Stimulated activated CD8-positive, alpha-beta memory T cell treated with anti-CD3 and anti-CD28 coated beads, Interleukin-15, amount 100 ng/mL, for 4 hours (primary cell): ENCODE measurements around the gene GCLM.
"Not testable (repeated sequence)": the region's sequence is repeated elsewhere in the genome, so short reads cannot be mapped to it uniquely, and the experiment has no call there.

Experiments used
- DNase-seq, 2 donors: peaks; one replicate each; pipeline ENCODE4 v3.0.0-alpha.2; 2020; ENCODE audit warnings: low read depth in 2 of 2

The GCLM gene

DNA sequence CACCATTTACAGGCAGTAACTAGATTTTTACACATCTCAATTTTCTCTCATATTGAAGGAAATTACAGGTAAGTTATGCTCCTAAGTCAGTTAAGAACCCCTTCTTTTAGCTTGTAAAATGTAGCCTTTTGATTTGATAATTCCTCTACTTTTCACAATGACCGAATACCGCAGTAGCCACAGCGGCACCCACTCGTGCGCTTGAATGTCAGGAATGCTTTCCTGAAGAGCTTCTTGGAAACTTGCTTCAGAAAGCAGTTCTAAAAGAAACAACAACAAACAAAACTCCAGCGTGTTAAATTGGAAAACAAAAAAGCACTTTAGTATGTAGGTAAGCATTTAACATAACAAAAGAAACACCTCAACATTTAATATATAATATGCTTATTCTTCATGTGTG, 20.3 kb downstream of the GCLM start:
- DNase-seq: no peak

DNA sequence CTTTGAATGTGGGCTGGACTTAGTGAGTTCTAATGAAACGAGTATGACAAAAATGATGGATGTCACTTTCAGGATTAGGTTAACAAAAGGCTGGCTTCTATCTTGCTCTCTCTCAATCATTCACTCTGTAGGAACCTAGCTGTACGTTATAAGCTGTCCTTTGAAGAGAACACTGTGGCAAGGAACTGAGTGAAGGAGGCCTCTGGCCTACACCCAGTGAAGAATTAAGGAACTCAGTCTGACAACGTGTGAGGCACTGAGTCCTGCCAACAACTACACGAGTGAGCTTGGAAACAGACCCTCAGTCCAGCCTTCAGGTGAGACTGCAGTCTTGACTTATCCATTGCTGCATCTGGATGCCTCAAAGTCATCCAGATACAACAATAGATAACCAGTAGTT, 27.0 kb downstream of the GCLM start:
- DNase-seq: no peak

DNA sequence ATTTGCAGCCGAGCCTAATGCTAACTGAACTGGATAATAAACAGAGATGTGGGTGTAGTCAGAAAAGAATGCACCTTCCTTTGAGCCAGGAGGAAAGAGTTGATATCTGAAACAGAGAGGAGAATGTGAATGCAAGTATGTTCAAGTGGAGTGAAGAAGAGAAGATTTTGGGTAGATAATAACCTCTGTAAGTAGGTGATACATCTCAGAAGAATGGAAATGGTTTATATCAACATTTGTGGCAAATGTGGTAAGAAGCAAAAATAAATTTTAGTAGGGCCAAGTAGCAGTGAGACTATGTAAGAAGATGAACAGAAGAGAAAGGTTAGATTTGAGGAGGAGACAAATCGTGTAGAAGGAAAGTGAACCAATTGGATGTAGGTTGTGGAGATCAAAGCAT, 28.5 kb downstream of the GCLM start:
- DNase-seq: no peak

DNA sequence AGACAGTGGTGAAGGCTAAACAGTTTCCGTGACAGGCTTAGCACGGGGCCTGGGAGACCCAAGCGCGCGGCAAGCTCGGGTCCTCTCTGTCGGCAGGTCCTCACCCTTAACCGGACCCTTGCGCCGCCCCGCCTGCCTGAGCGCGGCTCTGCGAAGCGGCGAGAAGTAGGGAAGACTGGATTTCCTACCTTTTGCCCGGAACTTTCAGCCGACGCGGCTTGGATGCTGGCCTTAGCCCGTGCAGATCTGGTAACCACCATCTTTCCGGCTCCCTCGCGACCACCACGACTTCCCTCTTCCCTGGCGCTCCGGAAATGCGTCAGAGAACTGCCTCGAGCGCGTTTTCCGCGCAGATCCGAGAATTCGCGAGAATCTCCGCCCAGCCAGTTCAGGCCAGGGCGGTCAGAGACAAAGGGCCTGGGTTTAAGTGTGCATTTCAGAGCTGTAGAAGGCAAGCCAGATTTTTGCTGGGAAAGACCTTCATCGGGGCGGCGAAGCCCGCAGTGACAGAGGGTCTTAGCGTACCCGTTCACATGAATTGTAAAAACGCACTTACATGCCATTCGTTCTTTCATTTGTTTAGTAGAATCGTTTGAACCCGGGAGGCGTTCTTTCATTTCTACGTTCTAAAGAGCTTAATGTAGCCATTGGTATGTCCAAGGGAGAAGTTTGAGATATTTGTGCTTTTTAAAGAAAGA, 30.2 kb downstream of the GCLM start, which contains the start of gene DNTTIP2:
Gene DNTTIP2 (minus strand): TSS at position 318 of the 698 bp plus-strand sequence. CDS start 58 bp downstream, at position 260.
- DNase-seq: peak; percentile 82 to 83

DNA sequence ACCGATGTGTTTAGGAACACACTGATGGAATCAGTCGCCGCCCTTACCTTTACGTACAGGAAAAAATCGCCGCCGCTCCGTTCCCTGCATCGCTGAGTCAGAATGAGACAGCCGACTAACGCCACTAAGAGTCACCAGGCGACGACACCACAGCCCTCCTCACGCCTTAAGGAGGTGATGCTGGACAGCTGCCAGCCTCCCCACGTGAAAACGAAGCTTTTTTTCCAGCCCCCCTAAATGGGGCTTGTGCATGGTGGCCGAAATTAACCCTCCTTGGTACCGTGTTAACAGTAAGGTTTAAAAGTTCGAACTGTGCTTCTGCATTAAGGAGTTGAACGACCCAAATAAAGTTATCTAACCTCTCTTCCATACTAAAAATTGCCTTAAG, 30.7 kb downstream of the GCLM start:
- DNase-seq: peak; percentile 47 to 59

DNA sequence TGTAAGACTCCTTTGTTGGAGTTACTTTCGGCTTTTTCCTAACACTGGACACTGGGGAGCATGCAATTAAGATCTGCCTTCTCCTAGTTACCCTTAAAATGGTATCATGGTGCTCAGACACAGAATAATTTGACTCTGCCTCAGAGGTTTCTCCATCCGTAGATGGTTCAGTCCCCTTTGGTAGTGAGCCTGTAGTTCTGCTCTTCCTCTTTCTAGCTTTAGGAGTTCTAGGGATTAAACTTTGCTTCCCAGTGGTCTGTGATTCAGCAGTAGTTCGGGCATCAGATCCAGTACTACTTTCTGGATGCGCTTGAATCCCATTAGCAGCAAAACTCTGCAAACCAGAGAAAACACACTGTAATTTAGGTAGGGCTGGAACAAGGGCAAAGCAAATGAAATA, 31.7 kb downstream of the GCLM start:
- DNase-seq: no peak

DNA sequence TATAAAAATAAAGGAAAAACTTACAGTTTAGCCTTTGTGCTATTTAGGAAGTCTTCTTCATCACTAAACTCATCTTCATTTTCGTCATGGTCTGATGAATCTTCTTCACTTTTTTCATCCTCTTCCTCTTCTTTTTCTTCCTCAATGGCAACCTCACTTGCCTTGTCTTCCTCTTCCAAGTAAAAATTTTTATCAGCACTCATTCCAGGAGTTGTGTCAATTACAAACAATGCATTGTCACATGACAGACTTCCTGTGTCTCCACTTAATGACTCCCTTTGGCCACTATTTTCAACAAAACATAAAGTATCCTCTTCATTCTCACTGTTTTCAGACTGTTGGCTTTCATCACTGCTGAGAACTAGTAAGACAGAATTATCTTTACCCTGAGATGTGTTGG, 33.0 kb downstream of the GCLM start:
- no peak for DNase-seq

DNA sequence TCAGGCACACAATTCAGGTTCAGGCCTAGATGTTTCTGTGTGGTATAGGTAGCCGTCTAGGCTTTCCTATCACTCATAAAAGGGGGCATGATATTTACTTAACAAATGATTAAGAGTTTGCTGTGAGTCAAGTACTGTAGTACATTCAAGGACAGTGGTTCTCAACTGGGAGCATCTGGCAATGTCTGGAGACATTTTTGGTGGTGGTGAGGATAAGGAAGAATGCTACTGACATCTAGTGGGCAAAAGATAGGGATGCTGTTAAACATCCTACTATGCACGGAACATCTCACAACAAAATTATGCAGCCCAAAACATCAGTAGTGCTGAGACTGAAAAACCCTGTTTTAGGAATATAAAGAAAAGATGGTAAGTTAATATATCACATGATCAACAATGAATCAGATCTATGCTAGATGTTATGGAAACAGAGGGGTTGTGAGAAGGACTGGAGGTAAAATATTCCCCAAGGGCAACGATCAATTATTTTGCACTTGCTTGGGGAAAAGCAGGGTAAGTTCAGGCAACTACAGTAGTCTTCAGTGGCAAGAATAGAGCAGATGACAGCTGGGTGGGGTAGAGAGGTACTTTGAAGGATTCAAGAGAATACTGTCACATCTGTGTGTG, 35.1 kb downstream of the GCLM start:
- DNase-seq: no peak

DNA sequence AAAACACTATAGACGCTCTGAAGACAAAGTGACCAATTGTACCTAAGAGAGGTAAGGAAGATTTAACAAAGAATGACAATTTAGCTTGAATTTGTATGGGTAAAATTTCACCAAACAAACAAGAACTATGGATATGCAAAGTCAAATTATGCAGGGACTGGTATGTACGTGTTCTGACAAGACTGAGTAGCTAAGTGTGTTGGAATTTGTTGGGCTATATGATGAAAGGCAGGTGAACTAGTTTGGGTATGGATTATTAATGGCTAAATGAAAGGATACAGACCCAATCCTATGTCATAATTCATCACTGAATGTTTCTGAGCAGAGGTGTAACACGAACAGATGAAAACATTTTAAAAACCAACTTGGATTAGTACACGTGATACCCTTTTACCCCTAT, 37.9 kb downstream of the GCLM start:
- no peak for DNase-seq

DNA sequence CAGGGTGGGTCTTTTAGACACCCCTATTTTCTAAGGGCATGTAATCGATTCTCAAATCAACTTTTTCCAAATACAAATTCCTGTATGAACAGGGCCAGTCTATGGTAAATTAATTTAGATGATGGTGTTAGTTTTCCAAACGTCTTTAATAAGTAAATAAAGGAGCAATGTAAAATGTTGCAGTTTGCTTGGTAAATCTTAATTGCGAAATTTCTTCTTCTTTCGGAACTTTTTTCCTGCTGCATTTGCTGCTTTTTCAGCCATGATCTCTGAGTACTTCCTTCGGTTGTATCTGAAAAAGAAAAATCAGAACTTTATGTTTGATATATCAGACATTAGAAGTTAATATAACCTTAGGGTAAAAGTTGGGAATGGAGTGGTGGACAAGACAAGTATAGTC, 39.6 kb downstream of the GCLM start:
- no peak for DNase-seq

DNA sequence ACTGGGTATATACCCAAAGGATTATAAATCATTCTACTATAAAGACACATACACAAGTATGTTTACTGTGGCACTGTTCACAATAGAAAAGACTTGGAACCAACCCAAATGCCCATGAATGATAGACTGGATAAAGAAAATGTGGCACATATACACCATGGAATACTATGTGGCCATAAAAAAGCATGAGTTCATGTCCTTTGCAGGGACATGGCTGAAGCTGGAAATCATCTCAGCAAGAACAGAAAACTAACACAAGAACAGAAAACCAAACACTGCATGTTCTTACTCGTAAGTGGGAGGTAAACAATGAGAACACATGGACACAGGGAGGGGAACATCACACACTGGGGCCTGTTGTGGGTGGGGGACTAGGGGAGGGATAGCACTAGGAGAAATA, 40.7 kb downstream of the GCLM start:
- not testable (repeated sequence) for DNase-seq

DNA sequence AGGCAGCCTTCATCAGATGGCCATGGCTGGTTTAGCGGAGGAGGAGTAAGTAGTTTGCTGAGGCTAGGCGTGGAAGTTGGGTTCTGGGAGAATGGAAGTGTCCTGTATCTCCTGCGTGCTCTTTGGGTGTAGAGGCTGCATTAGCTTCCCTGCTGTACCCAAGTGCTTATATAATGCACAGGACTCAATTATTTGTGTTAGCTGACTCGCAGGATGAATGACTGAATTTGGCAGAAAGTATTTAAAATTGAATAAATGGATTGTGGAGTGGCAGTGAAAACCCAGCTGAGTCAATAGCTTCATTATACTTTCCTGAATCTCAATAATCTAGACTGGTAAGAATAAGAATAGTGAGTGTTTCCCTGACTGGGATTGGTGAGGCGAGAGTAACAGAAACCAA, 44.0 kb downstream of the GCLM start:
- DNase-seq: no peak

DNA sequence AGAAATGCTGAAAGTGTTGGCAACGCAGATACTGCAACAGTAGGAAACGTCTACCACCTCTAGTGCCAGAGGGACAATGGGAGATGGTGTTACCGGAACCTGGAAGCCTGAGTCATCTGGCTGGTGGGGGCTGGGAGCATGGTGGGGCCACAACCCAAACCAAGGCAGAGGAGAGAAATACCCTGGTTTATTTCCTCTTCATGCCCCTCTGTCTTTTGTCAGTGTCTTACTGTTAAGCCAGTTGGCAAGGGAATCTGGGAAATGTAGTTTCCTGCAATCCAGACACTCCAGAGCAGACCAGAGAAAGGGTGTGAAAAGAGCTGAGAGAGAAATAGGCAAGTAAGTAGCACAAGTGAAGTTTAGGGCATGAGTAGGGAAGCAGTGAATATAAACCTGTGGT, 45.1 kb downstream of the GCLM start:
- no peak for DNase-seq

DNA sequence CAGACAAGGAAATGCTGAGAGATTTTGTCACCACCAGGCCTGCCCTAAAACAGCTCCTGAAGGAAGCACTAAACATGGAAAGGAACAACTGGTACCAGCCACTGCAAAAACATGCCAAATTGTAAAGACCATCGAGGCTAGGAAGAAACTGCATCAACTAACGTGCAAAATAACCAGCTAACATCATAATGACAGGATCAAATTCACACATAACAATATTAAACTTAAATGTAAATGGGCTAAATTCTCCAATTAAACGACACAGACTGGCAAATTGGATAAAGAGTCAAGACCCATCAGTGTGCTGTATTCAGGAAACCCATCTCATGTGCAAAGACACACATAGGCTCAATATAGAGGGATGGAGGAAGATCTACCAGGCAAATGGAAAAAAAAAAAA, 51.6 kb downstream of the GCLM start:
- not testable (repeated sequence) for DNase-seq

DNA sequence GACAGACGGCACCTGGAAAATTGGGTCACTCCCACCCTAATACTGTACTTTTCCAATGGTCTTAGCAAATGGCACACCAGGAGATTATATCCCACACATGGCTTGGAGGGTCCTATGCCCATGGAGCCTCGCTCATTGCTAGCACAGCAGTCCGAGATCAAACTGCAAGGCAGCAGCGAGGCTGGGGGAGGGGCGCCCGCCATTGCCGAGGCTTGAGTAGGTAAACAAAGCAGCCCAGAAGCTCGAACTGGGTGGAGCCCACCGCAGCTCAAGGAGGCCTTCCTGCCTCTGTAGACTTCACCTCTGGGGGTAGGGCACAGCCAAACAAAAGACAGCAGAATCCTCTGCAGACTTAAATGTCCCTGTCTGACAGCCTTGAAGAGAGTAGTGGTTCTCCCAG, 53.2 kb downstream of the GCLM start:
- DNase-seq: not testable (repeated sequence)

DNA sequence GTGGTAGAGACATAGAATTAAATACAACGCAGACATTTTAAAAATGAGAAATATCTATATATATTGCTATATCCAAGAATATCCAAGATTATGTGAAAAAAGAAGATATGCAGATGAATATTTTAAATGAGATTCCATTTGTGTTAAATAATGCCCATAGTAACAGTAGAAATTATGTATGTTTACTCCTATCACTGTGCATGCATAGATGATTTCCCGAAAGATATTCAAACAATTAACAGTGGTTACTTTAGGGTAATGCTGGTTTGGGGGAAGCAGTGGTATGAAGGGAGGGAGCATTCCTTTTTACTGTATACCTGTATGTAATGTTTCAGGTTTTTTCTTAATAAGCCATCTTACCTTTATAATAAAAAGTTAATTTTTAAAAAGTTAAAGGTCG, 55.3 kb downstream of the GCLM start:
- no peak for DNase-seq

DNA sequence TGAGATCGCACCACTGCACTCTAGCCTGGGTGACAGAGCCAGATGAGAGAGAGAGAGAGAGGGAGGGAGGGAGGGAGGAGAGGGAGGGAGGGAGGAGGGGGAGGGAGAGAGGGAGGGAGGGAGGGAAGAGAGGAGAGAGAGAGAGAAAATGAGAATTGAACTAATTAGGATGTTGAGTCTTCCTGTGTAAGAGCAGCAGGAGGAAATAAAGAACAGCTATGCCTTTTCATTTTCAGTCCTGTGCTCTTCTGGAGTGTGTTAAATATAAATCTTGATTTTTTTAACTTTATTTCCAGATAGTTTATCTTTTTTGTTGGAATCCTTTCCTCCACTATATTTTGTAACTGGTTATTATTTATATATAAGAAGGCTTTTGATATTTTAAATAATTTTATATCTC, 57.4 kb downstream of the GCLM start:
- no peak for DNase-seq

DNA sequence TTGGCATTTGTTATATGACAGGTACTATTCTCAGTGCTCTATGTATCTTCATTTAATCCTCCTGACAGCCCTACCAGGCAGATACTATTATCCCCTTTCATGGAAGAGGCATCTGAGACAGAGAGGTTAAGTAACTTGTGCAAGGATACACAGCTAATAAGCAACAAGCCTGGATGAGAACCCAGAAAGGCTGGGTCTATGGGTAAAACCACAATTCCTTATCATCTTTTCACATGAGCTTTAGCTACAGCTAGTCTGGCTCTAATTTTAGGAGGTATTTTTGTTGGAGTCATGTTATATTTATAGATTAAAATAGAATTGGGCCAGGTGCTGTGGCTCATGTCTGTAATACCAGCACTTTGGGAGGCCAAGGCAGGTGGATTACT, 57.9 kb downstream of the GCLM start:
- DNase-seq: no peak

DNA sequence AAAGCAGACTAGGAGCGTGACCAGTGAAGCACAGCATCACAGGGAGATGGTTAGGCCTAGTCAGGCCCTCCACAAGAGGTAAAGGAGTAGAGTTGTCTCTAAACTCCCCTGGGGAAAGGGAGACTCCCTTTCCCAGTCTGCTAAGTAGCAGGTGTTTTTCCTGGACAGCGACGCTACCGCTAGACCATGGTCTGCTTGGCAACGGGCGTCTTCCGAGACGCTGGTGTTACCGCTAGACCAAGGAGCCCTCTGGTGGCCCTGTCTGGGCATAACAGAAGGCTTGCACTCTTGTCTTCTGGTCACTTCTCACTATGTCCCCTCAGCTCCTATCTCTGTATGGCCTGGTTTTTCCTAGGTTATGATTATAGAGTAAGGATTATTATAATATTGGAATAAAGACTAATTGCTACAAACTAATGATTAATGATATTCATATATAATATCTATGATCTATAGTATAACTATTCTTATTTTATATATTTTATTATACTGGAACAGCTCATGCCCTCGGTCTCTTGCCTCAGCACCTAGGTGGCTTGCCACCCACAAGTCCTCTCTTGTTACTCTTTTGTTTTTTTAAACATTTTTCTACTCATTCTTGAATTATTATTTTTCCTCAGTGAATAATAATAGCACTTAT, 58.4 kb downstream of the GCLM start:
- peak; percentile 9 to 16 for DNase-seq

DNA sequence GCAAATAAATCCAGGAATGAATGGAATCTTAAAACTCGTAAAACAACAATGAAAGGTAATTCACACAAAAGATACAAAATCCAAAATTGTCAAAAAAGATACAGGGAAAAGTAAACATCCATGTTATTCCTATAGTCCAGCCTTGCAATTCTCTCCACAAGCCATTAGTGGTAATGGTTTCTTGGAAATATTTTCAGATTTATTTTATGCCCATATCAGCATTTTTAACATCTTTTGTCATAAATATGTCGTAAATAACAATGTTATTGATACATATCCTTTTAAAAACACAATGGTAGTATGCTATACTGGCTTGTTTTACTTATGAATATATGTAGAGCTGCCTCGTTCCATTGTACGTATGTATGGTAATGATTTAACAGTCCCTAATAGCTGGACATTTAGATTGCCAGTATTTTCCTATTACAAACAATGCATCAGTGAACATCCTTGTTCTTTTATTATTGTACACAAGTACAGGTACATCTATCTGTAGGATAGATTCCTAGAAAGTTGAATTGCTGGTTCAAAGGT, 60.8 kb downstream of the GCLM start:
- DNase-seq: no peak

DNA sequence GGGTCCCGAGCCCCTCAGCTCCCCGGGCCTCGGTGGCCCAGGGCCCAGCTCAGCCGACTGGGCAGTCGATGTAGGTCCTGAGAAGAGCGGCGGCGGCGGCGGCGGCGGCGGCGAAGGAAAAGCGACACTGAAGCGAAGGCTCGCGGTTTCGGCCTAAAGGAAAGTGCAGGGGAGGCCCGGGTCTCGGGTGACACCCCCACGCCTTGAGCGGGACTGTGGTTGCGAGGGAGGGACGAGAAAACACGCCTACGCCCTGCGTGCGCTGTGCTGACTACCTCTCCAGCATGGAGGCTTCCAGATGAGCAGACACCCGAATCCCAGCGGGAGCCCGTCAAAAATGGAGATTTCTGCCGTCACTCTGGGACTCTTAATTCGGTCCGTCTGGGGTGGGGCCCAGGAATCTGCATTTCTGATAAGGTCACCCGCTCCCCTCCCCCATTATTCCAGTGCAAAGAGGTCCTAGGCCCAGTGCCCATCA, 61.4 kb downstream of the GCLM start:
- DNase-seq: peak; percentile 62 to 68

DNA sequence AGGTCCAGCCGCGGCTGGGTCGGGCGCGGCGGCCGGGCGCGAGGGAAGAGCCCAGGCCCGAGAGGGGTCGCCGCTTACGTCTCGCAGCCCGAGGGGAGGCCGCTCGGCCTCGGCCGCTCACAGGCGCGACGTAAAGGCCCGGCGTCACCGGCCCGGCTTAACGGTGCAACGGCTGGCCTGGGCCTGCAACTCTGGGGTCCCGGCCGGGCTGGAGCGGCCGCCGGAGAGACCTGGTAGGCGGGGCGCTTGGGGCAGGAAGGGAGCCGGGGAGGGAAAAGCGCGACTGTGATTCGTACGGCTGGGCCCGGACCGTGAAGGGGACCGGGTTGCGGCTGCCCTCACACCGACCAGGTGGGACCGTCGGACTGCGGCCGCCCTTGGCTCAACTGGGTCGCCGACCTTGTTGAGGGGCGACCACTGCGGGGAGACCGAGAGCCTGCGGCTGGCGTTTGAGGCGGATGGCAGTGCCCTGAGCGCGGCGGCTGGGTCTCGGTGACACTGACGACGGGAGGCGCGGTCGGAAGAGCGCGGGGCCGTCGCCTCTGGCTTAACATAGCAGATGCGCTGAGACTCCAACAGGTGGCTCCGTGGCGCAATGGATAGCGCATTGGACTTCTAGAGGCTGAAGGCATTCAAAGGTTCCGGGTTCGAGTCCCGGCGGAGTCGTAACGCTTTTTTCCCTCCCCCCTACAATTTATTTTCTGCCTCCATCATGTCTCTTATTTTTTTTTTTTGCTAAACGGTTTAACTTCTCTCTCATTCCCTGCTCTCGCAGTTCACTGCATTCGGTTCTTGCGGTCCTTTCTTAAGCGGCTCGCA, 62.0 kb downstream of the GCLM start:
- peak; percentile 70 to 71 for DNase-seq
